ENCODE data around the gene TXNRD2.
"Not testable (repeated sequence)": the region's sequence is repeated elsewhere in the genome, so short reads cannot be mapped to it uniquely, and the experiment has no call there.

TXNRD2 gene

DNA sequence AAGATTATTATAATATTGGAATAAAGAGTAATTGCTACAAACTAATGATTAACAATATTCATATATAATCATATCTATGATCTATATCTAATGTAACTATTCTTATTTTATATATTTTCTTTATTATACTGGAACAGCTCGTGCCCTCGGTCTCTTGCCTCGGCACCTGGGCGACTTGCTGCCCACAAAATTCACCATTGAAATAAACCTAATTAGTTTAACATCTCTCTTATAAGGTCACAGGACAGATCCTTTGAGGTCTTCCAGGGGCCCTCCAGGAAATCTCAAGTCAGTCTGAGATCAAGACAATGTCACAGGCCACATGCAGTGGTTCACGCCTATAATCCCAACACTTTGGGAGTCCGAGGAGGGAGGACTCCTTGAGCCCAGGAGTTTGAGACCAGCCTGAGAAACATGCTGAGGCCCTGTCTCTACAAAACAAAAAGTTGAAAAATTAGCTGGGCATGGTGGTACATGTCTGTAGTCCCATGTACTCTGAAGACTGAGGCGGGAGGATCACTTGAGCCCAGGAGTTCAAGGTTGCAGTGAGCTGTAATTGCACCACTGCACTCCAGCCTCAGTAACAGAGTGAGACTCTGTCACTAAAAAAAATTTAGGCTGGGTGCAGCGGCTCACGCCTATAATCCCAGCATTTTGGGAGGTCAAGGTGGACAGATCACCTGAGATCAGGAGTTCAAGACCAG lies 6.6 kb upstream of the TXNRD2 start:
- DNase-seq (ENCODE audit: low read depth) = no peak

DNA sequence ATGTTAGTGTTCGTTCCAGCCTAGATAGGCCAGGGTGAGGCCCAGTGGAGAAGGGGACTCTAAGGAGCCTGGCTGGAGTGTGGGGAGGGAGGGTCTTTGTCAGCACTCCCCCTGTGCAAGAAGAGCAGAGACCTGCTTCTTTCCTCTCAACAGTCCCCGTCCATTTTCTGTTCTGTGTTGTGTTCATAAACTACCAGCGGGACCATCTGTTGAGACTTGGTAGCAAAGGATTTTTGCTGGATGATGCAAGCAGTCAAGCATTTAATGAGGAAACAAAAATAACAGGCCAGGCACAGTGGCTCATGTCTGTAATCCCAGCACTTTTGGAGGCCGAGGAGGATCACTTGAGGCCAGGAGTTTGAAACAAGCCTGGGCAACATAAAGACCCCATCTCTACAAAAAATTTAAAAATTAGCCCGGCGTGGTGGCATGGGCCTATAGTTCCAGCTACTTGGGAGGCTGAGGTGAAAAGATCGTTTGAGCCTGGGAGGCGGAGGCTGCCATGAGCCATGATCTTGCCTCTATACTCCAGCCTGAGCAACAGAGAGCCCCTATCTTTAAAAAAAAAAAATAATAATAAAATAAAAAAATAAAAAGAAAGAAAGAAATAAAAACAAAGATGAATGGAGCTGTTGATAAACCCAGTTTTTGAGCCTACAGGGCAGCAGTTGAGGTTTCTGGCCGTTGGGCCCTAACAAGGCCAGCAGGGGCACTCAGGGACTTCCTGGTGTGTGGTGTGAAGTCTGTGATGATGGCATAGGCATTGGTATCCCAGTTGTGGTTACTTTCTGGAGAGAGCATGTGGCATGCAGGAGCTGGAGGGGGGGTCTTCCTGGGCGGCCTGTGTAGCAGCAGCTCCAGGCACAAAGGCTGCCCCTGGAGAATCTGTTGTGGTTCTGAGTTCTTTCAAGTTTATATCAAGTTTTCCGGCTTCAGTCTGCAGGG lies 1.7 kb upstream of the TXNRD2 start:
- DNase-seq (ENCODE audit: low read depth) = no peak

DNA sequence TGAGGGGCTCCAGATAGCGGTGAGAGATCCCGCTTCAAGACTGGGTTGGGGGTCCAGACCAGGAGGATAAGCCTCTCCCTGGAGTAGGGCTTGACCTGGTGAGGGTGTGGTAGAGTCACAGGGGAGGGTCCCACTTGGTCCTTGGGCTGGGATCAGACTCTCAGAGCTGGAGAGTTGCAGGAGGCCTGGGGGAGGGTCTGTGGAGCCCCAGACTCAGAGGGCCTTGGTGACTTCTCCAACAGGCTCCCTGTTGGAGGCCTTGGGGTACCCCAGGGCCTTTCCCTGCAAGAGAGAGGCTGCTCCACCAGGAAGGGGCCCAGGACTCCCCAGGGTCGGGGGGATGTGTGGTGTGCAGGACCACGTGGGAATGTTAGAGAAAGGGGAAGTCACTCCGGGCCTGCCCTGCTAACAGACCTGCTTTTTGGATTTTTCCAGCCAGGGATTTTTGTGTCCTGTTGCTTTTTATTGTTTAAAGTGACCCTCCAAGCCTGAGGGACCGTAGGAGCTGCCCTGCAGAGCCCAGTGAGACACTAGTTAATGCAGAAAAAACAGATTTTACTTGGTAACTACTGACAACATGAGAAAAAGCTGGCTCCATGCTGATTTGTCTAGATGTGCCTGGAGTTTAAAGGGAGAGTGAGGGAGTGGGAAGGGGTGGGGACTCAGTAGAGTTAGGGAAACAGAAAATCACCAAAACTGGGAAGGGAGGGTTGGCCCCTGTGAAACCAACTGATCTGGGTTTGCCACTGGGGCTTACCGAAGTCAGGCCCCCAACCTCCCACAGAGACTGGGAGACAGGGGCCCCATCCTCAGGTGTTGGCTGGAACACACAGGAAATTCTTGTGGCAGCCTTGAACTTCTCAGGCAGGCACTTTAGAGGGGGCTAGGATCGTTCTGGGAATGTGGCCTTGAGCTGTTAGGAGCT lies 801 bp upstream of the TXNRD2 start:
- no peak for DNase-seq (ENCODE audit: low read depth)

DNA sequence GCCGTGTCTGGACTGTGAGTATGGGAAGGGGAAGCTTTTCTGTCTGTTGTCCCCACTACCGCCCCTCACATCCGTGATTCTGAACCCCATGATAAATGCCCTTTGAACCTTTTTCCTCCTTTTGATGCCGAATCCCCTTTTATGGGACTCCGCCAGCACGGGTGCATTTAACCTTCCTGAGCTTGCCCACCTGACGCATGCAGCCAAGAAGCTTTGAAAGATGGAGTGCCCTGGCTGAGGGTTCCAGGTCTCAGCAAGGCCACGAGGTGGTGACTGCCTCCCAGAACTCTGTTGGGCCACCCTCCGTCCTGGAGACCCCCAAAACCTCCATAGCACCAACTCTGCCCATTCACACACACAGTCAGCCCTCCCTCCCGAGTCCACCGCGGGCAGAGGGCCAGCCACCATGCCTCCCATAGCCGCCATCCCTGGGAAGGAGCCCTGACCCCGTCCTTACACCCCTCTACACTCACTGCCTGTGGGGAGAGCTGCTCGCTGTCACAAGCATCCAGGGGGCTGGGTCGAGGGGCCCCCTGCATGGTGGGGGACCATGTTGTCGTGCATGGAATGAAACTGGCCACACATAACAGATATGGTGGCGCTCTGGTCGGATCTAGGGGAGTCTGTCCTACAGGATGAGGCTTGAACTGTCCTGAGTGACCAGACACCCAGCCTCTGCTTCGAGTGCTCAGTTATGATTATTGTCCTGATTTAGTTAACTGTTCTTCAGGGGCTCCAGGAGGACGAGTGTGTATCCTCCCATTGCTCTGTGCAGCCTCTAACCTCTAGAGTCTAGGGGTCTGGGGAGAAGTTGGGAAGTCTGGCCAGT lies 868 bp downstream of the TXNRD2 start:
- no peak for DNase-seq (ENCODE audit: low read depth)

DNA sequence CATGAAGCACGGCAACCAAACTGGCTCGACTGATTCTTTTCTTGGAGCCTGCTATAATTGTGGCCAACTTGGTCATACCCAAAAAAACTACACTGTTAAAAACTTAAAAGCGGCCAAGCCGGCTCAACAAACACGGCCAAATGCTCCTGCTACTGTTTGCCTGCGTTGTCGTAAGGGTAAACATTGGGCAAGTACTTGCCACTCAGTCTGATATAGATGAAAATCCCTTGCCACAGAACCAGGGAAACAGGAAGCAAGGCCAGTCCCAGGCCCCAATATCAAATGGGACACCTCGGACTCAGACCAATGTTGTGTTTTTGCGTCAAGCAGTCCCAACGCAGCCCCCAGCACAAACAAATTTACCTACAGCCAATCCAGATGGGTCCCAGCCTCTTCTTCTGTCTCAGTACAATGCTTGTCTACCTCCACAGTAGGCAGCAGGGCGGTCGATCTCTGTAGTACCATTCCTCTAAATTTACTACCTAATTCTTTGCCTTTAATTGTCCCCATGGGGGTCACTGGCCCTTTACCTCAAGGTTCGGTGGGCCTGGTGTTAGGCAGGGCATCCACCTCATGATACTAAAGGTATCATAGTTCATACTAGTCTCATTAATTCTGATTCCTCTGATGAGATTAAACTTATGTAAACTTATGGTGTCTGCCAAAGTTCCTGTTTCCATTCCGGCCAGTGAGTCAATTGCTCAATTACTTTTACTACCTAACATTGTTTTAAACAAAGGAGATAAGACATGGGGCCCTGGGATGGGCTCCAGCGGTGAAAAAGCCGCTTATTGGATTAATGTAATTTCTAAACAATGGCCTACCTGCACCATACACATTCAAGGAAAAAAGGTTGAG lies 3.8 kb downstream of the TXNRD2 start:
- DNase-seq (ENCODE audit: low read depth) = no peak

DNA sequence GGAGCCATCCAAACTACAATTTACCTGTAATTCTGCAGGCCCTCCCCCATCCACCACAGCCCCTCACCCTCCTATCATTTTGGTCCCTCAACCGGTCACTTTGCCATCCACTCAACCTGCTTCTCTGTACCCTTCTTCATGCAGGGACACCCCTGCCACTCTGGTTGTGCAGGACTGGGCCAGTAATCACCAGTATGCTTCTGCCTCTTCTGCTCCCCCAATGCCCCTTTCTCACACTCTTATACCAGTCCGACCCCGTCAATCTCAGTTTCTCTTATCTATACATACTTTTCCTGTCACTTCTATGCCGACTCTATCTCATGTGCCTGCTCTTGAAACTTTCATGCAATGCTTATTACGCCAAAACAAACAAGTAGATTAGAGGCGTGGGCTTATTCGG lies 5.1 kb downstream of the TXNRD2 start:
- no peak for DNase-seq (ENCODE audit: low read depth)

DNA sequence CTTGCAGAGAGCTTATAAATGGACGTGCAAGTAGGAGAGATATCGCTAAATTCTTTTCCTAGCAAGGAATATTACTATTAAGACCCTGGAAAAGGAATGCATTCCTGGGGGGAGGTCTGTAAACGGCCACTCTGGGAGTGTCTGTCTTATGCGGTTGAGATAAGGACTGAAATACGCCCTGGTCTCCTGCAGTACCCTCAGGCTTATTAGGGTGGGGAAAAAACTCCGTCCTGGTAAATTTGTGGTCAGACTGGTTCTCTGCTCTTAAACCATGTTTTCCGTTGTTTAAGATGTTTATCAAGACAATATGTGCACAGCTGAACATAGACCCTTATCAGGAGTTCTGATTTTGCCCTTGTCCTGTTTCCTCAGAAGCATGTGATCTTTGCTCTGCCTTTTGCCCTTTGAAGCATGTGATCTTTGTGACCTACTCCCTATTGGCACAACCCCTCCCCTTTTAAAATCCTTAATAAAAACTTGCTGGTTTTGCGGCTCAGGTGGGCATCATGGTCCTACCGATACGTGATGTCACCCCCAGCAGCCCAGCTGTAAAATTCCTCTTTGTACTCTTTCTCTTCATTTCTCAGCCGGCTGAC lies 6.4 kb downstream of the TXNRD2 start:
- DNase-seq (ENCODE audit: low read depth) = not testable (repeated sequence)

DNA sequence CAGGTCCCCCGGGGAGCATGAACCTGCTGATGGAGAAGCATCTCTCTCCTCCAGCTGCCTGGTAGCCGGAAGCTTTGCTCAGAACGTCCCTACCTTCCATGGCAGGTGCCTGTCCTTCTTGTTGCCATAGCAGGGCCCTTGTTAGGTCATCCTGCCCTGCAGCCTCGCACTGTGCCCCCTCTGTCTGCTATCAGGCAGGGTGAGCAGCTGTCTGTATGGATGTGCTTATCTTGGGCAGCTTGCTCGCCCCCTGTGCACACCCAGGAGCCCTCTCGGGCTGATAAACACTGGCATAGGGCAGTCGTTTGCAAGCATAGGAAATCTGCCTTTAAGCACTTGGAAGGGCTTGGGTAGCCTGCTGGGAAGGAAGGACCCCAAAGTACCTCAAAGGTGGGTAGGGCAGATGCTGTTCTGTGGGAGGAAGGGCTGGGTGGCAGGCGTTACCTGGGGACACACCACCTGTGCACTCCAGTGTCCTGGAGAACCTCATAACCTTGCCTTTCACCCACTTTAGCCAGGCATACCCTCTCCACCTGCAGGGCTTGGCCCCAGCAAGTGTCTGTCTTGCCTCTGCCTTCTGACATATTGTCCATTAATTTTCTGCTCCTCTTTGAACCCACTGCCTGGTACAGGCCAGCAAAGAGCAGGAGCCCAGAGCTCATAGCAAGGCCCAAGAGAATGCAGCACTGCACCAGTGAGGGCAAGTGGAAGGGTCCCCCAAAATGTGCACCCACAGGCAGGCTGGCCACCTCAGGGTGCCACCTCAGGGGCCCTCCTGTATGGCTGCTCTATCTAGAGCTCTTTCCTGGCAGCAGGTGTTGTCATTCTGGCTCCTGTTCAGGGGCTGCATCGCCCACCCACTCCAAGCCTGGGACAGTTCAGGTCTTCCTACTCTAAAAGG lies 8.0 kb downstream of the TXNRD2 start:
- no peak for DNase-seq (ENCODE audit: low read depth)

DNA sequence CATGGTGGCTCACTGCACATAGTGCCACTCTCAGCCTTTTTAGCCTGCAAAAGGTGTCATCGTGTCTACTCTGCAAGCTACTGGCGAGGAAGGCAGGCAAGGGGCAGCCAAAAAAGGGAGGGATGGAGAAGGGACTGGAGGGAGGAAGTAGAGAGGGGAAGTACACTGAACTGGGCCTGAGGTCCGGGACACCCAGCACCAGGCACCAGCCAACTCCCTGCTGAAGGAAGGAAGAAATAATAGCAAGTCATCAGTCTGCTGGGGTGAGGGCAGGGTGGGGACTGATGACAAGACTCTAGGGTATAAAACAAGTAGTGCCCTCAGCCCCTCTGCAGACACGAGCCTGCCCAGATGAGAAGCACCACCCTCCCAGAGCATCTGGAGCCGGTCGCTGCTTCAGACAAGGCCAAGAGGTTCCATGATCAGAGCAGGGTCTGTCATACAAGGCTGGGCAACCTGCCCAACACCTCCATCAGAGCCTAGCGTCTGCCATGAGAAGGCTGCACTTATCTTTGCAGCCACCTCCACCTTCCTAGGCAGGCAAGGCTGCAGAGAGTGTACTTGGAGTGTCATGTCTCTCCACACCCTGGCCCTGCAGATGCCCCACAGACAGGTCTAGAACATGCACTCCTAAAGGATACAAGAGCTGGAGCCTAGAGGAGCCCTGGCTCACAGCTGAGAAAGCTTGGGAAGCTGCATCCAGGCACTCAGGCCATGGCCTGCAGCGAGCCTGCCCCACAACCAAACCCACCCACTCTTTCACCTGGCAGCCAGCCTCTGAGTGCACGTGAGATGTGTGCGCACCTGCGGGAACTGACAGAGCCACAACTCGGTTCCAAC lies 9.0 kb downstream of the TXNRD2 start:
- no peak for DNase-seq (ENCODE audit: low read depth)

DNA sequence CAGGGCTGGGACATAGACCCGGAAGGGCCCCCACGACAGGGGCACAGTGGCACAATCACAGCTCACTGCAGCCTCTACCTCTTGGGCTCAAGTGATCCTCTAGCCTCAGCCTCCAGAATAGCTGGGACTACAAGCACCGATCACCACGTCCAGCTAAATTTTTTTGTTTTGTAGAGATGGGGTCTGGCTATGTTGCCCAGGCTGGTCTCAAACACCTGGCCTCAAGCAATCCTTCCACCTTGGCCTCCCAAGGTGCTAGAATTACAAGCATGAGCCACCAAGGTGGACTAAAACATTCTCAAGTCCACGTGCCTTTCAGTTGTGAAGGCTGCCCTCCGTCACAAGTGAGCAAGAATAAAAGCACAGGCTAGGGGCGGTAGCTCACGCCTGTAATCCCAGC lies 10.1 kb downstream of the TXNRD2 start:
- DNase-seq (ENCODE audit: low read depth) = no peak

DNA sequence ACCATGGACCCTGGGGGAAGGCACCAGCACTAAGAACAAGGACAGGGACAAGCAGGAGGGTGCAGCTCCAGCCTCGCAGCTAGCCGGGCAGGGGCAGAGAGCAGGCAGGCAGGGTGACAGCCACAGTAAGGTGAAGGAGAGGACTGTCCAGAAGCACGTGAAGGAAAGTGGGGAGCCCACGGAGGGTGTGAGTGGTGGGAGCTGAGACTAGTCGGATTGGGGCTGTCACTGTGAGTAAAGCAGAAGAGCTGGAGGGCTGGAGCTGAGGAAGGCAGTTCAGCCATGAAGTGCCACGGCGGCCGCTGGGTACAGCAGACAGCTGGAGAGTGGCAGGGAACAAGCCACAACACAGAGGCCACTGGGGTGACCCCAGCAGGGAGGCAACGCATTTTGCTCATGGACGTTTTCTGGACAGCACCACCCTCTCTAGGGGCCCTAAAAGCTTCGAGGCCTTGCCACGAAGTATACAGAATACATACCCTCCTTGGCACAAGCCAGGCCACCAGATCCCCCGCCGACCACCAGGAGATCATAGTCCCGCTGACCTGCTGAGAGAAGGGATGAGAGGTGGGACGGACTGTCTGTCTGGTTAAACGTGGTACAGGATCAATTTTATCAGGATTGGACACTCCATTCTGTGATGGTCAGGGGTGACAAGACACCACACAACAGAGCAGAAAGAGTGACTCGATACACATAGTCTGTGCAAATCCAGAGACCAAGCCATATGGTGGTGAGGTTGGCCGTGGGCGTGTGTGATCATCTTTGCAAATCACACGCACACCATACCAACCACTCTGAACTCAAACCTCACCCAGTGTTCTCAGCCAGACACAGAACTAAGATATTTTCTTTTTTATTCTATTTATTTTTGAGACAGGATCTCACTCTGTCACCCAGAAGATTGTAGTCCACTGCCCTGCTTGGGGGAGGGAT lies 10.8 kb downstream of the TXNRD2 start:
- no peak for DNase-seq (ENCODE audit: low read depth)

DNA sequence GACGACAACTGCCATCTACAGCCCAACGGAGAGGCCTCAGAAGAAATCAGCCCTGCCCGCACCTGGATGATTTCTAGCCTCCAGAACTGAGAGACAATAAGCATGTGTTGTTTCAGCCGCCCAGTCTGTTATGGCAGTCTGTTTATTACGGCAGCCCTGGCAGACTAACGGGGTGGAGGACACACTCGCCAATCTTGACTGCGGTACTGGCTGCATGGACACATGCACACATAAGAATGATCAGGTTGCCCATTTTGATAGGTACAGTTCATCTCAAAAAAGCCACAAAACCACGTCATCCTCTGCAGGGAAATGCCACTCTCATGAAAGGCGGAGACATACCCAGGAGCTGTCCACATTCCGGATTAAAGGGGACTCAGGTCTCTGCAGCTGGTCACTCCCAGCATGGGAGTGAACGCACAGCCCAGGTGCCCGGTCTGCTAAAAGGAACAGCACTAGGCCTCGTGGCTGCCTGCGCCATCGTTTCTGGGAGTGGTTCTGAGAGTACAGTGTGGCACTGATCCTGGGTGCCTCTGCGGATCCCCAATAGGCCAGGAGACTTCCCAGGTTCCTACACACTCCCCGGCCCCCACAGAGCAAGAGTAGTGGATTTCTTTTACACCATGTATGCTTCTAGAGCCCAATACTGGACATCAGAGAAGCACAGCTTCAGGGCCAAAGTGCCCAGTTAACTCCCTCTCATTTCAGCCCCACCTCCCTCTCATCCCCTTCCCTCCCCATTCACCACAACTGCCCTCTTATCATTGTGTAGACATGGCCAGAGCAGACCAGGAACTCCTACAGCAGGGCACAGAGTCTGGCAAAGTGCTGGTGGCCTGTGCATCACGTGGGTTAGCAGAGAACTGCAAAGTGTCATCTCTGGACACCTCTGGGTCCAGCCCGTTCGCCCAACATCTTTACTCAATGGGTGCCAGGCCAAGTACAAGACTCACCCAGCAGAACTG lies 11.8 kb downstream of the TXNRD2 start:
- no peak for DNase-seq (ENCODE audit: low read depth)

DNA sequence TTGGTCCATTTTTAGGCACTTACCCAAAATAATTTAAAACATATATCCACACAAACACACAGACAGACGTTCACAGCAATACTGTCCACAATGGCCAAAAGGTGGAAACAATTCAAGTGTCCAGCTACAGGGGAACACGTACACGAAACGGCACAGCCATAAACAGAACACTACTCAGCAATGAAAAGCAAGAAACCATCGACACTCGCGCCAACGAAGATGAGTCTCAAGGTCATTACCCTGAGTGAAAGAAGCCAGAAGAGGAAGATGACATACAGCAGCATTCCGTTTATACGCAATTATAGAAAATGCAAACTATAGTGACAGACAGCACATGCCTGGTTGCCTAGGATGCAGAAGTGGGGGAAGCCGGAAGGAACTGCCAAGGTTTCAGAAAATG lies 13.4 kb downstream of the TXNRD2 start:
- DNase-seq (ENCODE audit: low read depth) = no peak

DNA sequence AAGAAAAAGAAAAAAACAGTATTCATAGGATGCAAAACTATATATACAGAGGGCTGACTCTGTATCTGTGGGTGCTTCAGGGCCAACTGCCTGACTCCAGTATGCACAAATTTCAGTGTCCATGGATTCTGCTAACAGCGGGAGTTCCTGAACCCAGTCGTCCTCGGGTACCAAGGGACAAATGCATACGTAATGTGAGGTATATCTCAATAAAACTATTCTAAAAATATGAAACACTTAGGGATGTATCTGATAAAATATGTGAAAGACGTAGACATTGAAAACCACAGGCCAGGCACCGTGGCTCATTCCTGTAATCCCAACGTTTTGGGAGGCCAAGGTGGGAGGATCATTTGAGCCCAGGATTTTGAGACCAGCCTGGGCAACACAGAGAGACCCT lies 13.9 kb downstream of the TXNRD2 start:
- no peak for DNase-seq (ENCODE audit: low read depth)

DNA sequence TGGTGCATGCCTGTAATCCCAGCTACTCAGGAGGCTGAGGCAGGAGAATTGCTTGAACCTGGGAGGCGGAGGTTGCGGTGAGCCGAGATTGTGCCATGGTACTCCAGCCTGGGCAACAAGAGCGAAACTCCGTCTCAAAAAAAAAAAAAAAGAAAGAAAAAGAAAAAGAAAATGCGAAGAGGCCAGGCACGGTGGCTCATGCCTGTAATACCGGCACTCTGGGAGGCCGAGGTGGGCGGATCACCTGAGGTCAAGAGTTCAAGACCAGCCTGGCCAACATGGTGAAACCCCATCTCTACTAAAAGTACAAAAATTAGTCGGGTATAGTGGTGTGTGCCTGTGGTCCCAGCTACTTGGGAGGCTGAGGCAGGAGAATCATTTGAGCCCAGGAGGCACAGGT lies 15.6 kb downstream of the TXNRD2 start:
- DNase-seq (ENCODE audit: low read depth) = not testable (repeated sequence)
